Neural cell (in vitro differentiated cells): ENCODE results near the gene MAG. TPM values are rescaled to one million over a fixed set of nuclear protein-coding genes. Genes with fewer than 3 reads are reported as not detected.

Experiments
- H2AFZ ChIP-seq: fragments of 200-600, 300-800 bp; sonication (generic), shearing (Covaris generic); 2 replicates; pipeline ENCODE4 v1.6.0; 2014; ENCODE audit warnings: low read depth, mild to moderate bottlenecking, antibody characterized with exemption, low read length, moderate library complexity
- H3F3A ChIP-seq: fragments of 200-600 bp; shearing (Covaris generic); 2 replicates; pipeline ENCODE4 v1.6.1; 2016; ENCODE audit warnings: mild to moderate bottlenecking, moderate library complexity, mixed read lengths, antibody characterized with exemption, low read length; ENCODE audit not compliant: insufficient read depth, poor library complexity, severe bottlenecking
- H3K27ac ChIP-seq: fragments of 200-600, 300-800 bp; sonication (generic), shearing (Covaris generic); 2 replicates; pipeline ENCODE4 v1.5.1; 2014; ENCODE audit warnings: mild to moderate bottlenecking, low read length, moderate library complexity
- H3K27me3 ChIP-seq: fragments of 300-800, 200-600 bp; sonication (generic), shearing (Covaris generic); 2 replicates; pipeline ENCODE4 v1.6.0; 2014; ENCODE audit warnings: mild to moderate bottlenecking, low read depth, low read length, moderate library complexity; ENCODE audit not compliant: insufficient read depth
- H3K36me3 ChIP-seq: fragments of 300-800, 200-600 bp; sonication (generic), shearing (Covaris generic); 2 replicates; pipeline ENCODE4 v1.5.1; 2014; ENCODE audit warnings: mild to moderate bottlenecking, antibody characterized with exemption, low read length, moderate library complexity; ENCODE audit not compliant: insufficient read depth
- H3K4me2 ChIP-seq: fragments of 300-800, 200-600 bp; sonication (generic), shearing (Covaris generic); 2 replicates; pipeline ENCODE4 v1.6.0; 2014; ENCODE audit warnings: mild to moderate bottlenecking, low read length
- H3K4me3 ChIP-seq: fragments of 300-800, 200-600 bp; sonication (generic), shearing (Covaris generic); 2 replicates; pipeline ENCODE4 v1.5.1; 2014; ENCODE audit warnings: mild to moderate bottlenecking, low read length, moderate library complexity
- H3K79me2 ChIP-seq: fragments of 200-600 bp; shearing (Covaris generic); replicated peaks from 2 replicates; pipeline ENCODE4 v1.6.0; 2014; ENCODE audit warnings: mild to moderate bottlenecking, low read length, moderate library complexity; ENCODE audit not compliant: insufficient read depth
- H3K9ac ChIP-seq: fragments of 300-800, 200-600 bp; sonication (generic), shearing (Covaris generic); 2 replicates; pipeline ENCODE4 v1.6.1; 2016; ENCODE audit warnings: mild to moderate bottlenecking, low read length, mixed read lengths
- H3K9me2 ChIP-seq: fragments of 200-600 bp; shearing (Covaris generic); 2 replicates; pipeline ENCODE4 v1.6.1; 2016; ENCODE audit warnings: mild to moderate bottlenecking, low read length, mixed read lengths; ENCODE audit not compliant: insufficient read depth
- H3K9me3 ChIP-seq: fragments of 200-600, 300-800 bp; sonication (generic), shearing (Covaris generic); 2 replicates; pipeline ENCODE4 v1.6.1; 2016; ENCODE audit warnings: mild to moderate bottlenecking, mixed run types, low read length, moderate library complexity, mixed read lengths
- H4K20me1 ChIP-seq: fragments of 200-600 bp; shearing (Covaris generic); 2 replicates; pipeline ENCODE4 v1.6.1; 2016; ENCODE audit warnings: mild to moderate bottlenecking, mixed run types; ENCODE audit not compliant: insufficient read depth
- CTCF ChIP-seq: fragments of 450-650 bp; IDR thresholded peaks from 2 replicates; pipeline ENCODE4 v1.5.1; 2014; ENCODE audit warnings: antibody characterized with exemption, mild to moderate bottlenecking, moderate library complexity; ENCODE audit not compliant: poor library complexity, severe bottlenecking
- EP300 ChIP-seq: fragments of 450-650 bp; conservative IDR thresholded peaks from 2 replicates; pipeline ENCODE4 v1.6.1; 2014; ENCODE audit warnings: antibody characterized with exemption, mild to moderate bottlenecking, moderate library complexity; ENCODE audit not compliant: poor library complexity, severe bottlenecking
- EZH2 ChIP-seq: fragments of 200-600, 300-800 bp; shearing (Covaris generic), sonication (generic); IDR thresholded peaks from 2 replicates; pipeline ENCODE4 v1.6.1; 2014; ENCODE audit warnings: antibody characterized with exemption, low read length, borderline replicate concordance, mild to moderate bottlenecking; ENCODE audit not compliant: insufficient read depth, poor library complexity, severe bottlenecking
- MXI1 ChIP-seq: fragments of 450-650 bp; conservative IDR thresholded peaks from 2 replicates; pipeline ENCODE4 v1.6.1; 2014; ENCODE audit warnings: antibody characterized with exemption, mild to moderate bottlenecking; ENCODE audit not compliant: poor library complexity, severe bottlenecking
- POLR2AphosphoS5 ChIP-seq: IDR thresholded peaks from 2 replicates; pipeline ENCODE4 v1.6.1; 2012
- RAD21 ChIP-seq: fragments of 450-650 bp; conservative IDR thresholded peaks from 2 replicates; pipeline ENCODE4 v1.6.1; 2014; ENCODE audit warnings: antibody characterized with exemption, mild to moderate bottlenecking, moderate library complexity
- REST ChIP-seq: IDR thresholded peaks from 2 replicates; pipeline ENCODE4 v1.6.1; 2012; ENCODE audit warnings: borderline replicate concordance
- SMC3 ChIP-seq: fragments of 450-650 bp; conservative IDR thresholded peaks from 2 replicates; pipeline ENCODE4 v1.6.1; 2014; ENCODE audit warnings: antibody characterized with exemption, mild to moderate bottlenecking, moderate library complexity; ENCODE audit not compliant: poor library complexity
- TAF1 ChIP-seq: IDR thresholded peaks from 2 replicates; pipeline ENCODE4 v1.6.1; 2012; ENCODE audit warnings: low read depth
- polyA plus RNA-seq: library from polyadenylated mRNA; depleted of rRNA; stranded (reverse); fragments of >200 nt; gene quantifications from 2 replicates; pipeline ENCODE4 v1.2.3, GENCODE V29; 2014

MAG gene
- polyA plus RNA-seq, 1 donor from 2014 or later, result not detected

- TF ChIP-seq EP300 (no peak), EZH2 (no peak), REST (no peak), MXI1 (no peak), CTCF (no peak), SMC3 (no peak), TAF1 (no peak), POLR2AphosphoS5 (no peak), RAD21 (no peak)
- Histone ChIP-seq H3K4me3 (no peak overlapping the region), H3K9ac (no peak overlapping the region), H2AFZ (no peak overlapping the region), H3F3A (no peaks in the 10 kb centered on the region), H3K9me2 (no peaks in the 10 kb centered on the region), H3K9me3 (no peaks in the 10 kb centered on the region), H3K79me2 (peaks cover 6% of the 10 kb centered on the region), H3K27ac (no peak overlapping the region), H3K36me3 (no peaks in the 10 kb centered on the region), H3K4me2 (no peak overlapping the region), H4K20me1 (no peaks in the 10 kb centered on the region), H3K27me3 (no peaks in the 10 kb centered on the region)
Observed at GRCh38 chr19:35265900-35266519, 26.0 kb upstream of the MAG start.

GRCh38 chr19:35266520-35267352, 25.2 kb upstream of the MAG start:
- H3K36me3 ChIP-seq, result no peaks in the 10 kb centered on the region
- no peaks in the 10 kb centered on the region for H4K20me1 ChIP-seq

More at GRCh38 chr19:35266520-35267352, 25.2 kb upstream of the MAG start:
- H3K79me2 ChIP-seq, result peaks cover 6% of the 10 kb centered on the region
- no peaks in the 10 kb centered on the region for H3F3A ChIP-seq
- H2AFZ ChIP-seq, result no peak overlapping the region
- H3K9me2 ChIP-seq, result no peaks in the 10 kb centered on the region
- H3K9ac ChIP-seq, result peak overlapping the region; percentile 86
- no peak for TF ChIP-seq MXI1
- TF ChIP-seq CTCF, result no peak
- H3K4me3 ChIP-seq, result peak overlapping the region; percentile 94
- H3K4me2 ChIP-seq, result peak overlapping the region; percentile 94
- H3K27ac ChIP-seq, result no peak overlapping the region
- H3K9me3 ChIP-seq, result no peaks in the 10 kb centered on the region
- H3K27me3 ChIP-seq, result no peaks in the 10 kb centered on the region
